ENCODE measurements around the gene PNMA8B. TPM values are rescaled to one million over a fixed set of nuclear protein-coding genes. Genes with fewer than 3 reads are reported as not detected.

The PNMA8B gene
- total RNA-seq, 1 donor from 2014 or later: 0.09 TPM

DNA sequence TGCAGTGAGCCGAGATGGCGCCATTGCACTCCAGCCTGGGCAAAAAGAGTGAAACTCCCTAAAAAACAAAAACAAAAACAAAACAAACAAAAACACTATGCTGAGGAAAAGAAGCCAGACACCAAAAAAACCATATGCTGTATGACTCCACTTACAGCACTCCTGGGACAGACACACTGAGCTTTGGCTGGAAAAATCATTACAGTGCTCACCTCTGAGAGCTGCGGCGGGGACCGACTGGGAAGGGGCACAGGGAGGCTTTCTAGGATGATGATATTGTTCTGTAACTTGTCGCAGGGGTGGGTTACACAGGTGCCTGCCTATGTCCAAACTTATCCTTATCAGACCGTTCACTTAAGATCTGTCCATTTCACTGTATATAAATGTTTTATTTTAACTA, 32.2 kb downstream of the PNMA8B start:
- H4K20me1 ChIP-seq (ENCODE audit: low read depth): no peaks in the 10 kb centered on the region
- H3K36me3 ChIP-seq: no peaks in the 10 kb centered on the region
- Mint-ChIP-seq H3K27ac (no peak overlapping the region), H3K27me3 (ENCODE audit: insufficient read depth, low read depth) (peaks cover 9% of the 10 kb centered on the region), H3K4me1 (peaks cover 12% of the 10 kb centered on the region), H3K36me3 (peaks cover 27% of the 10 kb centered on the region), H3K9me3 (peaks cover 2% of the 10 kb centered on the region), H3K4me3 (no peak overlapping the region)
- H3F3A ChIP-seq (ENCODE audit: low read depth): no peaks in the 10 kb centered on the region
- H3K9ac ChIP-seq: no peak overlapping the region
- no peak overlapping the region for H3K4me3 ChIP-seq
- no peak overlapping the region for H2AFZ ChIP-seq (replicated peaks)
- no peaks in the 10 kb centered on the region for H3K4me1 ChIP-seq
- H3K9me3 ChIP-seq (ENCODE audit: low read depth): no peaks in the 10 kb centered on the region
- no peak overlapping the region for H3K27ac ChIP-seq
- no peaks in the 10 kb centered on the region for H3K27me3 ChIP-seq
- no peaks in the 10 kb centered on the region for H3K79me2 ChIP-seq (ENCODE audit: low read depth)
- H3K4me2 ChIP-seq: no peak overlapping the region
- DNase-seq (ENCODE audit: low spot score): no peak
- TF ChIP-seq, protein P1, sequence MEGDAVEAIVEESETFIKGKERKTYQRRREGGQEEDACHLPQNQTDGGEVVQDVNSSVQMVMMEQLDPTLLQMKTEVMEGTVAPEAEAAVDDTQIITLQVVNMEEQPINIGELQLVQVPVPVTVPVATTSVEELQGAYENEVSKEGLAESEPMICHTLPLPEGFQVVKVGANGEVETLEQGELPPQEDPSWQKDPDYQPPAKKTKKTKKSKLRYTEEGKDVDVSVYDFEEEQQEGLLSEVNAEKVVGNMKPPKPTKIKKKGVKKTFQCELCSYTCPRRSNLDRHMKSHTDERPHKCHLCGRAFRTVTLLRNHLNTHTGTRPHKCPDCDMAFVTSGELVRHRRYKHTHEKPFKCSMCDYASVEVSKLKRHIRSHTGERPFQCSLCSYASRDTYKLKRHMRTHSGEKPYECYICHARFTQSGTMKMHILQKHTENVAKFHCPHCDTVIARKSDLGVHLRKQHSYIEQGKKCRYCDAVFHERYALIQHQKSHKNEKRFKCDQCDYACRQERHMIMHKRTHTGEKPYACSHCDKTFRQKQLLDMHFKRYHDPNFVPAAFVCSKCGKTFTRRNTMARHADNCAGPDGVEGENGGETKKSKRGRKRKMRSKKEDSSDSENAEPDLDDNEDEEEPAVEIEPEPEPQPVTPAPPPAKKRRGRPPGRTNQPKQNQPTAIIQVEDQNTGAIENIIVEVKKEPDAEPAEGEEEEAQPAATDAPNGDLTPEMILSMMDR (IDR thresholded peaks at IDR 0.05): no peak
- TF ChIP-seq EZH2phosphoT487 (IDR thresholded peaks at IDR 0.05) (no peak), EZH2 (IDR thresholded peaks at IDR 0.05) (no peak)

DNA sequence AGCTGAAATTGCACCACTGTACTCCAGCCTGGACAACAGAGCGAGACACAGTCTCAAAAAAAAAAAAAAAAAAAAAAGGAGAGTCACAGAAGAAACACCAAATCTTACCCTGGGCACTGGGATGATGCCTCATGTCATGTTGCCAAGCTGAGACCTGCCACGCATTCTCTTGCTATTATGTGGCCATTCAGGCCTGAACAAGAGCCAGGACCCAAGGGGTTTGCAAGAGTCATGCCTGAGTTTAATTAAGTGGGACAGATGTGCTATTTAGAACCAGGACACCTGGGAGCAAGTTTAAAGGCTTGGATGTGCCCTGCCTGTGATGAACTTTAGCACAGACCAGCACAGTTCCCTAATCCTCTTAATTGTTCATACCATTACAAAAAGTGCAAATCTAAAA, 34.1 kb downstream of the PNMA8B start:
- peaks cover 7% of the 10 kb centered on the region for H3K36me3 Mint-ChIP-seq
- peaks cover 2% of the 10 kb centered on the region for H3K9me3 Mint-ChIP-seq
- H3K27ac Mint-ChIP-seq: no peak overlapping the region
- H3K4me1 ChIP-seq: no peaks in the 10 kb centered on the region
- TF ChIP-seq EZH2 (IDR thresholded peaks at IDR 0.05) (no peak), EZH2phosphoT487 (IDR thresholded peaks at IDR 0.05) (no peak)
- TF ChIP-seq, protein P1 (IDR thresholded peaks at IDR 0.05): no peak
- no peak overlapping the region for H3K4me3 ChIP-seq
- H3F3A ChIP-seq (ENCODE audit: low read depth): no peaks in the 10 kb centered on the region
- peaks cover 8% of the 10 kb centered on the region for H3K4me1 Mint-ChIP-seq
- H3K36me3 ChIP-seq: no peaks in the 10 kb centered on the region
- H3K27ac ChIP-seq: no peak overlapping the region
- H3K27me3 Mint-ChIP-seq (ENCODE audit: insufficient read depth, low read depth): peaks cover 6% of the 10 kb centered on the region
- H3K4me2 ChIP-seq: no peak overlapping the region
- no peak for DNase-seq (ENCODE audit: low spot score)
- H3K9ac ChIP-seq: no peak overlapping the region
- no peaks in the 10 kb centered on the region for H4K20me1 ChIP-seq (ENCODE audit: low read depth)
- no peak overlapping the region for H3K4me3 Mint-ChIP-seq
- H3K9me3 ChIP-seq (ENCODE audit: low read depth): no peaks in the 10 kb centered on the region
- H2AFZ ChIP-seq (replicated peaks): no peak overlapping the region
- H3K79me2 ChIP-seq (ENCODE audit: low read depth): no peaks in the 10 kb centered on the region
- H3K27me3 ChIP-seq: no peaks in the 10 kb centered on the region

DNA sequence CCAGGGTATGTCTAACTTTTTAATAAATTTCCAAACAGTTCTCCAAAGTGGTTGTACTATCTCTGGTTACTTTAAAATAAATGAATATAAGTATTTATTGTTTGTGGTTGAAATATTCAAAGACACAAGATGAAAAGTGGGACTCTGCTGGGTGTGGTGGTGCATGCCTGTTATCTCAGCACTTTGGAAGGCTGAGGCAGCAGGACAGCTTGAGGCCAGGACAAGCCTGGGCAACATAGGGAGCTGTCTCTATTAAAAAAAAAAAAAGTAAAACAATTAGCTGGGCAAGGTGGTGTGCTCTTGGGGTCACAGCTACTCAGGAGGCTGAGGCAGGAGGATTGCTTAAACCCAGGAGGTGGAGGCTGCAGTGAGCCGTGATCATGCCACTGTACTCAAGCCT, 34.7 kb downstream of the PNMA8B start:
- H3K4me3 Mint-ChIP-seq: no peak overlapping the region
- H3K36me3 ChIP-seq: no peaks in the 10 kb centered on the region
- H3K27me3 Mint-ChIP-seq (ENCODE audit: insufficient read depth, low read depth): peaks cover 8% of the 10 kb centered on the region
- no peaks in the 10 kb centered on the region for H3K4me1 ChIP-seq
- no peak overlapping the region for H3K4me3 ChIP-seq
- peaks cover 3% of the 10 kb centered on the region for H3K36me3 Mint-ChIP-seq
- no peaks in the 10 kb centered on the region for H3K27me3 ChIP-seq
- H3F3A ChIP-seq (ENCODE audit: low read depth): no peaks in the 10 kb centered on the region
- TF ChIP-seq, protein P1 (IDR thresholded peaks at IDR 0.05): no peak
- no peak for TF ChIP-seq EZH2phosphoT487 (IDR thresholded peaks at IDR 0.05)
- H4K20me1 ChIP-seq (ENCODE audit: low read depth): no peaks in the 10 kb centered on the region
- no peak for DNase-seq (ENCODE audit: low spot score)
- H3K27ac ChIP-seq: no peak overlapping the region
- H3K9me3 Mint-ChIP-seq: peaks cover 2% of the 10 kb centered on the region
- H3K27ac Mint-ChIP-seq: no peak overlapping the region
- H3K79me2 ChIP-seq (ENCODE audit: low read depth): no peaks in the 10 kb centered on the region
- no peak overlapping the region for H3K9ac ChIP-seq
- no peaks in the 10 kb centered on the region for H3K9me3 ChIP-seq (ENCODE audit: low read depth)
- no peak overlapping the region for H3K4me2 ChIP-seq
- no peak overlapping the region for H2AFZ ChIP-seq (replicated peaks)
- peaks cover 8% of the 10 kb centered on the region for H3K4me1 Mint-ChIP-seq
